ENCODE data around the gene SFRP2. TPM values are rescaled to one million over a fixed set of nuclear protein-coding genes. Genes with fewer than 3 reads are reported as not detected.

The SFRP2 gene
- total RNA-seq, 2 donors from 2014 or later, result 11.9 to 12.5 TPM

DNA sequence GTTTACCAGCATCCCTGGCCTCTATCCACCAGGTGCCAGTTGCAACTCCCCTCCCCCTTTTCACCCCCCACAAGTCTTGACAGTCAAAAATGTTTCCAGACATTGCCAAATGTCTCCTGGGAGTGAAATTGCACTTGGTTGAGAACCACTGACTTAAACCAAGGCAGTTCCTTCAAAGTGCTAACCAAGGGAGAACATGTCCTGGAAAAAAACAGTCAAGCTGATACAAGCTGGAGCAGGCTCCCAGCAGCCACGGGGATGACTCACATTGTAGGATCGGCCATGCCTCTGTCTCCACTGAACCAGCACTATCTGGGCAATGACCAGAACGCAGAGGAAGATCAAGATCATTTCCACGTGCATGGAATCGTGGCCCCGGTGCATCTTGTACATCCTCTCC lies 40.5 kb downstream of the SFRP2 start:
- DNase-seq (peak in 1 of 4 donors; percentile 50), ATAC-seq (no peak)
- Histone ChIP-seq H3K4me1 (no peaks in the 10 kb centered on the region), H3K27me3 (no peaks in the 10 kb centered on the region), H3K36me3 (replicated peaks in 1 of 2; ENCODE audit: insufficient read depth in 1 of 2, low read depth in 2 of 2) (no peaks in the 10 kb centered on the region), H3K27ac (no peak overlapping the region), H3K9me3 (no peaks in the 10 kb centered on the region), H3K4me3 (no peak overlapping the region)
- 59 to 64% methylated on average over 6 of the region's 6 CpGs for WGBS, 2 donors
- intact Hi-C loops (cut with DNase I), result no loop called here
- TF ChIP-seq POLR2A (IDR thresholded peaks at IDR 0.05) (no peak), CTCF (IDR thresholded peaks at IDR 0.05) (no peak)

- Histone ChIP-seq H3K36me3 (replicated peaks in 1 of 2; ENCODE audit: insufficient read depth in 1 of 2, low read depth in 2 of 2) (no peaks in the 10 kb centered on the region), H3K27me3 (no peaks in the 10 kb centered on the region), H3K9me3 (no peaks in the 10 kb centered on the region), H3K4me1 (no peaks in the 10 kb centered on the region), H3K27ac (peak overlapping the region in 1 of 4 donors; percentile 25), H3K4me3 (no peak overlapping the region)
- TF ChIP-seq CTCF (IDR thresholded peaks at IDR 0.05) (no peak), POLR2A (IDR thresholded peaks at IDR 0.05) (no peak)
- 65 to 73% methylated on average over 4 of the region's 4 CpGs for WGBS, 2 donors
- ATAC-seq (no peak), DNase-seq (no peak)
- intact Hi-C loops (cut with DNase I), result no loop called here
Observed at GRCh38 chr4:153747406-153747955, 41.4 kb downstream of the SFRP2 start.

GRCh38 chr4:153745651-153746050 lies 43.2 kb downstream of the SFRP2 start:
- Histone ChIP-seq H3K9me3 (no peaks in the 10 kb centered on the region), H3K4me3 (no peak overlapping the region), H3K27me3 (no peaks in the 10 kb centered on the region), H3K4me1 (no peaks in the 10 kb centered on the region), H3K27ac (no peak overlapping the region), H3K36me3 (replicated peaks in 1 of 2; ENCODE audit: insufficient read depth in 1 of 2, low read depth in 2 of 2) (no peaks in the 10 kb centered on the region)
- no peak for DNase-seq
- intact Hi-C loops (cut with DNase I), result no loop called here
- no peak for ATAC-seq
- TF ChIP-seq CTCF (IDR thresholded peaks at IDR 0.05), result no peak

- DNase-seq, result no peak
- TF ChIP-seq POLR2A (IDR thresholded peaks at IDR 0.05) (no peak), CTCF (IDR thresholded peaks at IDR 0.05) (no peak)
- no peaks in the 10 kb centered on the region for H3K36me3 ChIP-seq (replicated peaks in 1 of 2; ENCODE audit: insufficient read depth in 1 of 2, low read depth in 2 of 2)
- H3K27me3 ChIP-seq, result no peaks in the 10 kb centered on the region
- intact Hi-C loops (cut with DNase I), result no loop called here
- no peak overlapping the region for H3K4me3 ChIP-seq
- H3K9me3 ChIP-seq, result no peaks in the 10 kb centered on the region
- no peaks in the 10 kb centered on the region for H3K4me1 ChIP-seq
- H3K27ac ChIP-seq, result no peak overlapping the region
- 51 to 70% methylated on average over 2 of the region's 2 CpGs for WGBS, 2 donors
- ATAC-seq, result no peak
Observed at GRCh38 chr4:153741541-153741940, 47.3 kb downstream of the SFRP2 start.

DNA sequence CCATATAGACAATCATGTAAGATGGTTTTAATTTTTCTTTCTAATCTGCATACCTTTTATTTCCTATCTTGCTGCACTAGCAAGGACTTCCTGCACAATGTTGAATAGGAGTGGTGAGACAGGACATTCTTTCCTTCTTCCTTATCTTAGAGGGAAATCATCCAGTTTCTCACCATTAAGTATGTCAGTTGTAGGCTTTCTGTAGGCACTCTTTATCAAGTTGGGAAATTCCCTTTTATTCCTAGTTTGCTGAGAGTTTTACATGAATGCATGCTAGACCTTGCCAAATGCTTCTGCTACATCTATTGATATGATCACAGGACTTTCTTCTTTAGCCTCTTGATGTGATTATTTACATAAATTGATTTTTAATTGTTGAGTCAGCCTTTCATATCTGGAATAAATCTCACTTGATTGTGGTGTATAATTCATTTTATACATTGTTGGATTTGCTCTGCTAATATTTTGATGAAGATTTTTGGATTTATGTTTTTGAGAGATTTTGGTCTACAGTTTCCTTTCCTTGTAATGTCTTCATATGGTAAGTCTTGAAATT lies 52.9 kb downstream of the SFRP2 start:
- intact Hi-C loops (cut with DNase I), result no loop called here
- Histone ChIP-seq H3K4me1 (no peaks in the 10 kb centered on the region), H3K27me3 (no peaks in the 10 kb centered on the region), H3K27ac (no peak overlapping the region), H3K36me3 (replicated peaks in 1 of 2; ENCODE audit: insufficient read depth in 1 of 2, low read depth in 2 of 2) (no peaks in the 10 kb centered on the region), H3K9me3 (no peaks in the 10 kb centered on the region), H3K4me3 (no peak overlapping the region)
- ATAC-seq, result no peak
- no peak for TF ChIP-seq CTCF (IDR thresholded peaks at IDR 0.05)
- TF ChIP-seq POLR2A (IDR thresholded peaks at IDR 0.05), result no peak
- DNase-seq, result no peak

Data from body of pancreas (tissue), 4 donors.